Activated T-cell treated with anti-CD3 and anti-CD28 coated beads, Interleukin-2, amount 50 U/mL, for 72 hours (primary cell): ENCODE measurements around the gene DPAGT1. TPM values are rescaled to one million over a fixed set of nuclear protein-coding genes. Genes with fewer than 3 reads are reported as not detected.
"Not testable (repeated sequence)": the region's sequence is repeated elsewhere in the genome, so short reads cannot be mapped to it uniquely, and the experiment has no call there.

Source experiments
- ATAC-seq, 2 donors: fragments of 150-1000 bp; cut with Tn5 transposase; replicated peaks in 1 of 2; 2 replicates each; pipeline ENCODE4 v1.10.0; 2021; ENCODE audit warnings: moderate library complexity in 2 of 2, mild to moderate bottlenecking in 1 of 2
- DNase-seq, 2 donors: peaks; one replicate each; pipeline ENCODE4 v3.0.0; 2021 to 2022; ENCODE audit warnings: mixed read lengths in 1 of 2
- H3K27ac Mint-ChIP-seq: one replicate; pipeline ENCODE4 v1.8.0; 2022; ENCODE audit warnings: mild to moderate bottlenecking, moderate library complexity, mixed read lengths
- H3K27me3 Mint-ChIP-seq: one replicate; pipeline ENCODE4 v1.8.0; 2022; ENCODE audit warnings: low read depth, mixed read lengths
- H3K36me3 Mint-ChIP-seq, 2 donors: one replicate each; pipeline ENCODE4 v1.8.0; 2022; ENCODE audit warnings: mixed read lengths in 2 of 2, mild to moderate bottlenecking in 1 of 2; ENCODE audit not compliant: insufficient read depth in 2 of 2
- H3K4me1 Mint-ChIP-seq: one replicate; pipeline ENCODE4 v1.8.0; 2022; ENCODE audit warnings: low read depth, mixed read lengths
- H3K4me3 Mint-ChIP-seq, 2 donors: one replicate each; pipeline ENCODE4 v1.8.0; 2022; ENCODE audit warnings: mild to moderate bottlenecking in 2 of 2, mixed read lengths in 2 of 2, moderate library complexity in 2 of 2
- H3K9me3 Mint-ChIP-seq, 2 donors: one replicate each; pipeline ENCODE4 v1.8.0; 2022; ENCODE audit warnings: mixed read lengths in 2 of 2
- total RNA-seq, 2 donors: library from RNA; stranded (reverse); gene quantifications; one replicate each; pipeline ENCODE4 v1.2.3, GENCODE V29; 2022

Gene DPAGT1
- 10 to 100 TPM; 63.8 to 81.9 TPM for total RNA-seq

- ATAC-seq (peak; percentile 85 to 88), DNase-seq (peak; percentile 87 to 90)
- H3K27me3 Mint-ChIP-seq = no peaks in the 10 kb centered on the region
- no peaks in the 10 kb centered on the region for H3K9me3 Mint-ChIP-seq
- H3K4me1 Mint-ChIP-seq = peaks cover 60% of the 10 kb centered on the region
- peak within 1 kb of the TSS; percentile 95 for H3K27ac Mint-ChIP-seq
- peak within 1 kb of the TSS; percentile 85 to 92 for H3K4me3 Mint-ChIP-seq
- H3K36me3 Mint-ChIP-seq = peaks cover 11% of the 10 kb centered on the region in 2 donors
These were observed at the start of gene DPAGT1 for GRCh38 chr11:119101759-119102423. DPAGT1 (minus strand) TSS chr11:119101853; CDS start chr11:119101655, 198 bp downstream.

- no peaks in the 10 kb centered on the region for H3K36me3 Mint-ChIP-seq
- peak overlapping the region in 1 of 2 donors; percentile 59 for H3K4me3 Mint-ChIP-seq
- ATAC-seq (no peak), DNase-seq (no peak)
- no peaks in the 10 kb centered on the region for H3K9me3 Mint-ChIP-seq
- no peak overlapping the region for H3K27ac Mint-ChIP-seq
- H3K27me3 Mint-ChIP-seq = peaks cover 52% of the 10 kb centered on the region
- H3K4me1 Mint-ChIP-seq = peaks cover 14% of the 10 kb centered on the region
These were observed 48.2 kb upstream of the DPAGT1 start for GRCh38 chr11:119149786-119150275.

- peaks cover 14% of the 10 kb centered on the region for H3K4me1 Mint-ChIP-seq
- H3K4me3 Mint-ChIP-seq = peak within 1 kb of the TSS; percentile 67 to 79
- H3K27ac Mint-ChIP-seq = no peak within 1 kb of the TSS
- peaks cover 52% of the 10 kb centered on the region for H3K27me3 Mint-ChIP-seq
- H3K9me3 Mint-ChIP-seq = no peaks in the 10 kb centered on the region
- no peaks in the 10 kb centered on the region for H3K36me3 Mint-ChIP-seq
- ATAC-seq (peak; percentile 75 to 80), DNase-seq (peak; percentile 32 to 49)
These were observed 47.5 kb upstream of the DPAGT1 start, which contains the start of gene ABCG4 for GRCh38 chr11:119149018-119149785. ABCG4 (plus strand) TSS chr11:119149052; CDS start chr11:119149966, 914 bp downstream.

GRCh38 chr11:119148720-119149017, 47.0 kb upstream of the DPAGT1 start:
- ATAC-seq (no peak), DNase-seq (no peak)
- H3K9me3 Mint-ChIP-seq = no peaks in the 10 kb centered on the region
- H3K27me3 Mint-ChIP-seq = peaks cover 54% of the 10 kb centered on the region
- H3K4me1 Mint-ChIP-seq = peaks cover 14% of the 10 kb centered on the region
- H3K27ac Mint-ChIP-seq = no peak overlapping the region
- H3K4me3 Mint-ChIP-seq = peak overlapping the region; percentile 67 to 79
- no peaks in the 10 kb centered on the region for H3K36me3 Mint-ChIP-seq

- no peaks in the 10 kb centered on the region for H3K36me3 Mint-ChIP-seq
- peaks cover 51% of the 10 kb centered on the region for H3K27me3 Mint-ChIP-seq
- ATAC-seq (peak in 1 of 2 donors; percentile 8), DNase-seq (no peak)
- no peaks in the 10 kb centered on the region for H3K9me3 Mint-ChIP-seq
- H3K4me1 Mint-ChIP-seq = peaks cover 14% of the 10 kb centered on the region
- H3K4me3 Mint-ChIP-seq = peak overlapping the region; percentile 29 to 79
- H3K27ac Mint-ChIP-seq = no peak overlapping the region
These were observed 46.1 kb upstream of the DPAGT1 start for GRCh38 chr11:119147604-119148333.

GRCh38 chr11:119145551-119145950, 43.9 kb upstream of the DPAGT1 start:
- DNase-seq (no peak), ATAC-seq (no peak)
- peaks cover 14% of the 10 kb centered on the region for H3K4me1 Mint-ChIP-seq
- peaks cover 39% of the 10 kb centered on the region for H3K27me3 Mint-ChIP-seq
- no peak overlapping the region for H3K27ac Mint-ChIP-seq
- no peak overlapping the region for H3K4me3 Mint-ChIP-seq
- H3K36me3 Mint-ChIP-seq = no peaks in the 10 kb centered on the region
- no peaks in the 10 kb centered on the region for H3K9me3 Mint-ChIP-seq

- no peak overlapping the region for H3K4me3 Mint-ChIP-seq
- H3K27ac Mint-ChIP-seq = no peak overlapping the region
- peak in 1 of 2 donors; percentile 44 for ATAC-seq
- H3K9me3 Mint-ChIP-seq = no peaks in the 10 kb centered on the region
- DNase-seq = peak; percentile 20 to 36
- H3K36me3 Mint-ChIP-seq = no peaks in the 10 kb centered on the region
- peaks cover 33% of the 10 kb centered on the region for H3K27me3 Mint-ChIP-seq
- peaks cover 14% of the 10 kb centered on the region for H3K4me1 Mint-ChIP-seq
These were observed 43.3 kb upstream of the DPAGT1 start for GRCh38 chr11:119144825-119145486.

GRCh38 chr11:119139276-119139675, 37.6 kb upstream of the DPAGT1 start:
- DNase-seq, H3K4me3 Mint-ChIP-seq, H3K27ac Mint-ChIP-seq, H3K27me3 Mint-ChIP-seq, ATAC-seq, H3K36me3 Mint-ChIP-seq, H3K9me3 Mint-ChIP-seq, H3K4me1 Mint-ChIP-seq: not testable (repeated sequence)

- DNase-seq (no peak), ATAC-seq (no peak)
- Mint-ChIP-seq H3K4me3 (no peak overlapping the region), H3K27me3 (no peaks in the 10 kb centered on the region), H3K36me3 (peaks cover 6 to 11% of the 10 kb centered on the region in 2 donors), H3K9me3 (no peaks in the 10 kb centered on the region), H3K27ac (no peak overlapping the region), H3K4me1 (no peaks in the 10 kb centered on the region)
These were observed 32.8 kb upstream of the DPAGT1 start for GRCh38 chr11:119134389-119134978.

- H3K4me1 Mint-ChIP-seq = peaks cover 10% of the 10 kb centered on the region
- no peaks in the 10 kb centered on the region for H3K9me3 Mint-ChIP-seq
- H3K27me3 Mint-ChIP-seq = no peaks in the 10 kb centered on the region
- ATAC-seq (no peak), DNase-seq (no peak)
- H3K36me3 Mint-ChIP-seq = peaks cover 6 to 18% of the 10 kb centered on the region in 2 donors
- no peak overlapping the region for H3K4me3 Mint-ChIP-seq
- H3K27ac Mint-ChIP-seq = no peak overlapping the region
These were observed 29.0 kb upstream of the DPAGT1 start for GRCh38 chr11:119130662-119131061.

GRCh38 chr11:119126675-119127268, 25.1 kb upstream of the DPAGT1 start:
- Mint-ChIP-seq H3K27ac (peak overlapping the region; percentile 18), H3K4me1 (peaks cover 26% of the 10 kb centered on the region), H3K4me3 (no peak overlapping the region), H3K9me3 (no peaks in the 10 kb centered on the region), H3K27me3 (no peaks in the 10 kb centered on the region), H3K36me3 (peaks cover 2 to 14% of the 10 kb centered on the region in 2 donors)
- no peak for DNase-seq
- ATAC-seq = no peak

GRCh38 chr11:119125821-119126220, 24.2 kb upstream of the DPAGT1 start:
- H3K27me3 Mint-ChIP-seq = no peaks in the 10 kb centered on the region

More at GRCh38 chr11:119125821-119126220, 24.2 kb upstream of the DPAGT1 start:
- ATAC-seq (no peak), DNase-seq (no peak)
- H3K4me1 Mint-ChIP-seq = peaks cover 31% of the 10 kb centered on the region
- no peak overlapping the region for H3K27ac Mint-ChIP-seq
- H3K4me3 Mint-ChIP-seq = no peak overlapping the region
- no peaks in the 10 kb centered on the region for H3K9me3 Mint-ChIP-seq
- H3K36me3 Mint-ChIP-seq = peaks cover 2 to 14% of the 10 kb centered on the region in 2 donors
